DND-41 (cell line): ENCODE results near the gene SPTBN5.

ENCODE experiments used
- ATAC-seq: fragments of 200-7000 bp; cut with Tn5 transposase; 3 replicates; pipeline ENCODE4 v1.9.1; 2021; ENCODE audit warnings: low read depth; ENCODE audit not compliant: insufficient read depth
- DNase-seq: peaks from one replicate; pipeline ENCODE4 v3.0.0-alpha.2; 2020
- H2AFZ ChIP-seq: 2 replicates; pipeline ENCODE4 v1.6.0; 2012; ENCODE audit warnings: low read depth, low read length
- H3K27ac ChIP-seq: 2 replicates; pipeline ENCODE4 v1.5.1; 2012; ENCODE audit warnings: low read length, inconsistent platforms
- H3K27me3 ChIP-seq: fragments of 200-600 bp; sonication (generic); 2 replicates; pipeline ENCODE4 v1.6.0; 2012; ENCODE audit warnings: low read length, mild to moderate bottlenecking, inconsistent platforms; ENCODE audit not compliant: insufficient read depth, poor library complexity
- H3K36me3 ChIP-seq: 2 replicates; pipeline ENCODE4 v1.5.1; 2012; ENCODE audit warnings: low read length, inconsistent platforms; ENCODE audit not compliant: insufficient read depth
- H3K4me1 ChIP-seq: 2 replicates; pipeline ENCODE4 v1.5.1; 2012; ENCODE audit warnings: mild to moderate bottlenecking, low read length; ENCODE audit not compliant: insufficient read depth
- H3K4me2 ChIP-seq: 2 replicates; pipeline ENCODE4 v1.6.0; 2012; ENCODE audit warnings: mild to moderate bottlenecking, moderate library complexity, low read length, inconsistent platforms; ENCODE audit not compliant: insufficient read depth
- H3K4me3 ChIP-seq, 2 experiments: fragments of 200-600 bp in 1 of 2; shearing (Covaris generic) in 1 of 2; 2 replicates each; pipeline ENCODE4 v1.5.1; 2012 to 2016; ENCODE audit warnings: inconsistent platforms in 2 of 2, low read length in 2 of 2, mild to moderate bottlenecking in 2 of 2, low read depth in 1 of 2, moderate library complexity in 1 of 2
- H3K79me2 ChIP-seq: 2 replicates; pipeline ENCODE4 v1.6.0; 2012; ENCODE audit warnings: low read length, inconsistent platforms; ENCODE audit not compliant: insufficient read depth
- H3K9ac ChIP-seq: 2 replicates; pipeline ENCODE4 v1.6.0; 2012; ENCODE audit warnings: low read depth, mild to moderate bottlenecking, inconsistent platforms, low read length, moderate library complexity
- H3K9me3 ChIP-seq: 2 replicates; pipeline ENCODE4 v1.5.1; 2012; ENCODE audit warnings: low read length, moderate library complexity, mild to moderate bottlenecking, inconsistent platforms; ENCODE audit not compliant: insufficient read depth, severe bottlenecking
- H4K20me1 ChIP-seq: 2 replicates; pipeline ENCODE4 v1.6.0; 2012; ENCODE audit warnings: low read length; ENCODE audit not compliant: insufficient read depth
- EZH2 ChIP-seq: IDR thresholded peaks from 3 replicates; pipeline ENCODE4 v1.6.1; 2012; ENCODE audit warnings: borderline replicate concordance, low read depth, mild to moderate bottlenecking, moderate library complexity, low read length, inconsistent platforms; ENCODE audit not compliant: severe bottlenecking
- TF ChIP-seq, protein P1 (sequence below): IDR thresholded peaks from 2 replicates; pipeline ENCODE4 v1.5.1; 2012; ENCODE audit warnings: borderline replicate concordance, low read length, moderate library complexity, mild to moderate bottlenecking; ENCODE audit not compliant: poor library complexity, severe bottlenecking; ENCODE audit errors: extremely low read depth

The SPTBN5 gene

DNA sequence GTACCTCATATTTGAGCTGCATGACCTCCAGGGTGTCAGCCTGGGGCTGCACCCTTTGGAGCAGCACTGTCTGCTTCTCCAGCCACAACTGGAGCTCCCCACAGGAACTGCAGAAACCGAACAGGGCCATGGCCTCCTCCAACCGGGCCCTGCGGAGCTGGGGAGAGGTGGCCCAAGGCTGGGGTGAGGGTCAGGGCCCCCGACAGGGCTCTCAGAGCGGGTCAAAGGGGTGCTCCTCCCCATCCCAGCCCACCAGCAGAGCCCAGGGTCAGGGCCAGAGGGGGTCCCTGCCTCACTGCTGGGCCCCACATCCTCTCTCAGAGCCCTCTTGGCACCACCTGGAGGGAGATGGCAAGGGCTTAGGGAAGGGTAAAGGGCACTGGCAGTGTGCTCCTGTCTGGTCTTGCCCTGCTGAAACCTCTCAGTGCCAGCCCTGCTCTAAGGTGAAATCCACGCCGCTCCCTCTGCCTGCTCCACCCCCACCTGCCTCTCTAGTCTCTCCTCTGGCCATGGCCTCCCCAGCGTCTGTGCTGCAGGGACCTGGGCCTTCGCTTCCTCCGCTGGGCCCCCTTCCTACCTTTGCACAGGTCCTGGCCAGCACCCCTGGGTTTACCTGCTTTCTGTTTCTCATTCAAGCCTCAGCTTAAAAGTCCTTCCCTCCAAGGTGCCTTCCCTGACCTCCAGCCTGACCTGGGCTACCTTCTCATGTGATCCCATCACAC is 13.5 kb downstream of the SPTBN5 start:
- H3K9ac ChIP-seq = no peak overlapping the region
- no peaks in the 10 kb centered on the region for H3K9me3 ChIP-seq
- H3K27me3 ChIP-seq = no peaks in the 10 kb centered on the region
- no peak overlapping the region for H3K4me2 ChIP-seq
- no peaks in the 10 kb centered on the region for H3K79me2 ChIP-seq
- no peak for TF ChIP-seq EZH2
- H3K4me1 ChIP-seq = no peaks in the 10 kb centered on the region
- H4K20me1 ChIP-seq = no peaks in the 10 kb centered on the region; the same call in 1 of the 2 replicates
- no peak overlapping the region for H3K4me3 ChIP-seq
- H3K36me3 ChIP-seq = no peaks in the 10 kb centered on the region
- no peak overlapping the region for H3K27ac ChIP-seq
- ATAC-seq = no peak
- H2AFZ ChIP-seq = no peak overlapping the region
- no peak for DNase-seq

DNA sequence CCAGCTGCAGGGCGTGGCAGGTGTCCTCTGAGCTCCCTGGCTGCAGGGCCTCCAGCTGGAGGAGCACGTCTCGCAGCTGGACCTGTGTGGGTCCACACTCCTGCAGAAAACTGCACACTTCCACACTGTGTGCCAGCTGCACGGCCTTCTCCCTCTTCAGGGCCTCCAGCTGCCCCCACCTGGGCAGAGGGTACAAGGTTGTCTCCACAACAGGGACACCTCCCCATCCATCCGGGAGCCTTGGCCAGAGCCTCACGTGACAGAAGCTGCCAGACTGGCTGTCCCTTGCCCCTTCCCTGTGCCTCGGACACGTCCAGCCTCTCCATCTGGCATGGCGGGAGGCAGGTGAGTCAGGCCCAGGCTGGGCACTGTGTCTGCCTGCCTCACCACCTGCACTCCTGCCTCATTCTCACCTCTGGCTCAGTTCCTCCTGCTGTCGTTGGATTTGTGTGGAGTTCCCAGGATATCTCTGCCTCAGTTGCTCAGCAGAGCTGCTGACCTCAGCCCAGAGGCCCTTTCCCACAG is 14.5 kb downstream of the SPTBN5 start:
- Histone ChIP-seq H3K9me3 (no peaks in the 10 kb centered on the region), H3K79me2 (no peaks in the 10 kb centered on the region), H3K27ac (no peak overlapping the region), H3K4me2 (no peak overlapping the region), H3K27me3 (no peaks in the 10 kb centered on the region), H4K20me1 (no peaks in the 10 kb centered on the region; the same call in 1 of the 2 replicates), H3K4me3 (no peak overlapping the region), H3K9ac (no peak overlapping the region), H3K4me1 (no peaks in the 10 kb centered on the region), H3K36me3 (no peaks in the 10 kb centered on the region), H2AFZ (no peak overlapping the region)
- no peak for DNase-seq
- no peak for TF ChIP-seq EZH2
- TF ChIP-seq, protein P1, sequence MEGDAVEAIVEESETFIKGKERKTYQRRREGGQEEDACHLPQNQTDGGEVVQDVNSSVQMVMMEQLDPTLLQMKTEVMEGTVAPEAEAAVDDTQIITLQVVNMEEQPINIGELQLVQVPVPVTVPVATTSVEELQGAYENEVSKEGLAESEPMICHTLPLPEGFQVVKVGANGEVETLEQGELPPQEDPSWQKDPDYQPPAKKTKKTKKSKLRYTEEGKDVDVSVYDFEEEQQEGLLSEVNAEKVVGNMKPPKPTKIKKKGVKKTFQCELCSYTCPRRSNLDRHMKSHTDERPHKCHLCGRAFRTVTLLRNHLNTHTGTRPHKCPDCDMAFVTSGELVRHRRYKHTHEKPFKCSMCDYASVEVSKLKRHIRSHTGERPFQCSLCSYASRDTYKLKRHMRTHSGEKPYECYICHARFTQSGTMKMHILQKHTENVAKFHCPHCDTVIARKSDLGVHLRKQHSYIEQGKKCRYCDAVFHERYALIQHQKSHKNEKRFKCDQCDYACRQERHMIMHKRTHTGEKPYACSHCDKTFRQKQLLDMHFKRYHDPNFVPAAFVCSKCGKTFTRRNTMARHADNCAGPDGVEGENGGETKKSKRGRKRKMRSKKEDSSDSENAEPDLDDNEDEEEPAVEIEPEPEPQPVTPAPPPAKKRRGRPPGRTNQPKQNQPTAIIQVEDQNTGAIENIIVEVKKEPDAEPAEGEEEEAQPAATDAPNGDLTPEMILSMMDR = no peak
- ATAC-seq = no peak

DNA sequence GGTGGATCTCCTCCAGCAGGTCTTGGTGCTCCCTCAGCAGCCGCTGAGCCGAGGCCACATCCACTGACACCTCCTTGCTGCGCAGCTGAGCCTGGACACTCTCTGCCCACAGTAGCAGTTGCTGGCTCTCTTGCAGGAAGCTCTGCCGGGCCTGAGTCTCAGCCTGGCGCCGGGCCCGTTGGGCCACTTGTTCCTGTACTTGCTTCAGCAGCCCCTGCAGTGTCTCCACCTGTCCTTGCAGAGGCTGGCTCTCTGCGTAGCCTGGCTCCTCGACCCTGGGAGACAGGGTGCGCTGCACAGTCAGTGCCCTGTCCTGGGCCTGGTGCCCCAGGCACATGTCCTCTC is 15.5 kb downstream of the SPTBN5 start:
- Histone ChIP-seq H3K4me2 (no peak overlapping the region), H3K4me3 (no peak overlapping the region), H3K4me1 (no peaks in the 10 kb centered on the region), H3K27me3 (no peaks in the 10 kb centered on the region), H4K20me1 (no peaks in the 10 kb centered on the region; the same call in 1 of the 2 replicates), H3K36me3 (no peaks in the 10 kb centered on the region), H3K27ac (no peak overlapping the region), H3K9me3 (no peaks in the 10 kb centered on the region), H2AFZ (no peak overlapping the region), H3K79me2 (no peaks in the 10 kb centered on the region), H3K9ac (no peak overlapping the region)
- DNase-seq = no peak
- ATAC-seq = no peak
- no peak for TF ChIP-seq EZH2
- TF ChIP-seq, protein P1 = no peak

DNA sequence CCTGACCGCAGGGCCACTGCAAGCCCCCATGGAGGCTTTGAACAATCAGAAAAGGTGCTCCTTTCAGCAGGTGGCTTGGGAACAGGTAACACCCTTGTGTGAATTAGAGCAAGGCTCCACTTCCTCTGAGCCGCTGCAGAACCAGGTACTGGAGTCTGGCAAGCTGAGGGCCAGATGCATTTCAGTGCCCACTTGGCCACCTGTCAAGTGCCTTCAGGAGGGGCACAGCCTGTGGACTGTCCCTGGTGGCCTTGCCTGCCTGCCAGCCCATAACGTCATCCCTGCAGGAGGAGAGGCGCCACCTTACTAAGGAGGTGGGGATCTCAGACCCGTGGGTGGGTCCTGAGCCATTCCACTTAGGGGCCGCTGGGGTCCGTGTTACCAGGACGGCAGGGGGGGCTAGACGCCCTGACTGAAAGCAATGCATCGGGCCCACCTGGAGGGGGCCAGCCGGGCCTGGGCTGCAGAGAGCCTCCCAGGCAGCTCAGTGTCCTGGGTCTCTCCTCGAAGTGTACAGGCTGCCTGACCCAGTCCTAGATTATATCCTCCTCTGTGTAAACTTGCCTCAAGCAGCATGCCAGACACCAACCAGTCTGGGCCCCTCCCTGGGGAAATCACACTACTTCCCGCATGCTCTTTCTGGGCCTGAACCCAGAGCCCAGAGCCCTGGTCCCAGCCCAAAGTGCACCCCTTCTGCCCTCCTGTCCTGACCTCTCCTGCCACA is 16.1 kb downstream of the SPTBN5 start:
- no peaks in the 10 kb centered on the region; the same call in 1 of the 2 replicates for H4K20me1 ChIP-seq
- no peak overlapping the region for H3K9ac ChIP-seq
- no peak for TF ChIP-seq EZH2
- TF ChIP-seq, protein P1 = no peak
- H3K9me3 ChIP-seq = no peaks in the 10 kb centered on the region
- H2AFZ ChIP-seq = no peak overlapping the region
- no peaks in the 10 kb centered on the region for H3K4me1 ChIP-seq
- ATAC-seq (no peak), DNase-seq (no peak)
- H3K4me3 ChIP-seq = no peak overlapping the region
- no peak overlapping the region for H3K27ac ChIP-seq
- no peaks in the 10 kb centered on the region for H3K27me3 ChIP-seq
- no peak overlapping the region for H3K4me2 ChIP-seq
- no peaks in the 10 kb centered on the region for H3K79me2 ChIP-seq
- no peaks in the 10 kb centered on the region for H3K36me3 ChIP-seq
